HCT116 (cell line): ENCODE measurements around the gene HERPUD1.

Source experiments
- ELF1 ChIP-seq: IDR thresholded peaks from 2 replicates; pipeline ENCODE4 v1.6.1; 2012; ENCODE audit warnings: low read depth, borderline replicate concordance
- POLR2A ChIP-seq: IDR thresholded peaks from 2 replicates; pipeline ENCODE4 v1.7.0; 2011; ENCODE audit warnings: borderline replicate concordance; ENCODE audit not compliant: insufficient read depth, insufficient read length; ENCODE audit errors: extremely low read depth
- TCF7L2 ChIP-seq: IDR thresholded peaks from 2 replicates; pipeline ENCODE4 v1.7.0; 2011; ENCODE audit warnings: borderline replicate concordance, inconsistent platforms; ENCODE audit not compliant: insufficient read depth, insufficient read length; ENCODE audit errors: extremely low read depth
- ZNF274 ChIP-seq: fragments of 200-500 bp; sonication (Bioruptor generic); IDR thresholded peaks from 2 replicates; pipeline ENCODE4 v1.6.1; 2014; ENCODE audit warnings: mild to moderate bottlenecking, low read depth, low read length, inconsistent platforms
- TF ChIP-seq, protein P1 (sequence below), 3 experiments: fragments of 200-600 bp in 1 of 3; sonication (generic) in 1 of 3; IDR thresholded peaks in 2 of 3; conservative IDR thresholded peaks in 1 of 3; 2 replicates each; pipeline ENCODE4 v1.5.1; 2012 to 2017; ENCODE audit warnings: low read depth in 2 of 3, low read length in 2 of 3, antibody characterized with exemption in 1 of 3, borderline replicate concordance in 1 of 3, control low read depth in 1 of 3, mild to moderate bottlenecking in 1 of 3, mixed read lengths in 1 of 3, mixed run types in 1 of 3, moderate library complexity in 1 of 3; ENCODE audit not compliant: insufficient read depth in 1 of 3

DNA sequence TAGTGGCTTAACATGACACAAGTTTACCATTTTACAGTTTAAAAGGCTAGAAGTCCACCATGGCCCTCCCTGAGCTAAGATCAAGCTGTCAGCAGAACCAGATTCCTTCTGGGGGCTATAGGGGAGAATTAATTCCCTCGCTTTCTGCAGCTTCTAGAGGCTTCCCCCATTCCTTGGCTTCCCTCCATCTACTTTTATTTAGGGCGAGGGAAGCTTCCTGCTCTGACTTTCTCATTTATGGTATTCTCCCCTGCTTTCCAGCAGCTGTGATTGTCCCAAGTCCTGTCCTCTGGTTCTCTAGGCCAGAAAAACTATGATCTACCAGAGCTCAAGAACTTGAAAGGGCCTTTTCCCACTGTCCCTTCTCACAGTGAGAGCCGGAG lies 34.1 kb downstream of the HERPUD1 start:
- TF ChIP-seq, protein P1, sequence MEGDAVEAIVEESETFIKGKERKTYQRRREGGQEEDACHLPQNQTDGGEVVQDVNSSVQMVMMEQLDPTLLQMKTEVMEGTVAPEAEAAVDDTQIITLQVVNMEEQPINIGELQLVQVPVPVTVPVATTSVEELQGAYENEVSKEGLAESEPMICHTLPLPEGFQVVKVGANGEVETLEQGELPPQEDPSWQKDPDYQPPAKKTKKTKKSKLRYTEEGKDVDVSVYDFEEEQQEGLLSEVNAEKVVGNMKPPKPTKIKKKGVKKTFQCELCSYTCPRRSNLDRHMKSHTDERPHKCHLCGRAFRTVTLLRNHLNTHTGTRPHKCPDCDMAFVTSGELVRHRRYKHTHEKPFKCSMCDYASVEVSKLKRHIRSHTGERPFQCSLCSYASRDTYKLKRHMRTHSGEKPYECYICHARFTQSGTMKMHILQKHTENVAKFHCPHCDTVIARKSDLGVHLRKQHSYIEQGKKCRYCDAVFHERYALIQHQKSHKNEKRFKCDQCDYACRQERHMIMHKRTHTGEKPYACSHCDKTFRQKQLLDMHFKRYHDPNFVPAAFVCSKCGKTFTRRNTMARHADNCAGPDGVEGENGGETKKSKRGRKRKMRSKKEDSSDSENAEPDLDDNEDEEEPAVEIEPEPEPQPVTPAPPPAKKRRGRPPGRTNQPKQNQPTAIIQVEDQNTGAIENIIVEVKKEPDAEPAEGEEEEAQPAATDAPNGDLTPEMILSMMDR (IDR thresholded peaks at IDR 0.05 in 2 of 3, conservative IDR thresholded peaks at IDR 0.05 in 1 of 3; ENCODE audit: borderline replicate concordance in 1 of 3, insufficient read depth in 1 of 3, low read depth in 2 of 3, low read length in 2 of 3): no peak
- no peak for TF ChIP-seq POLR2A
- no peak for TF ChIP-seq ELF1
- no peak for TF ChIP-seq TCF7L2
- TF ChIP-seq ZNF274: no peak
